SK-N-SH (cell line): Measurements from ENCODE around the gene CATSPERE. TPM values are rescaled to one million over a fixed set of nuclear protein-coding genes. Genes with fewer than 3 reads are reported as not detected.

Experiments
- polyA plus RNA-seq, 3 experiments: library from polyadenylated mRNA; depleted of rRNA; stranded (reverse); fragments of >200 nt; gene quantifications; 2 replicates each; pipeline ENCODE4 v1.2.3, GENCODE V29; 2012
- small RNA-seq, 7 experiments: library from RNA; depleted of rRNA; stranded (forward); fragments of <200 nt; gene quantifications; one replicate each; pipeline ENCODE3, GENCODE V24; 2012

CATSPERE gene
- polyA plus RNA-seq, 1 of the 3 experiments (the other 2 are of a cell fraction), result 0.30 TPM

Small RNA genes lying within 50 kb of the gene (small RNA-seq; reads per million reads assigned to genes)
- 0 reads per million in 7 experiments for gene CYCSP5

Other genes with a start within 250 kb of the CATSPERE start
- gene ADSS2, start 9.4 kb upstream of the CATSPERE start, polyA plus RNA-seq (2012; rRNA removed), result 30.7 and 35.7 TPM in 2 replicates
- 14.0 and 17.5 TPM in 2 replicates for gene DESI2, start 191.9 kb downstream of the CATSPERE start, polyA plus RNA-seq (2012; rRNA removed)